ENCODE results near the gene ADRA1B. TPM values are rescaled to one million over a fixed set of nuclear protein-coding genes. Genes with fewer than 3 reads are reported as not detected.
A peak's percentile ranks its signal among the peaks of the same experiment; 100 is the strongest.

ADRA1B gene
- total RNA-seq, 4 donors from 2014 or later = under 0.01 to 5.2 (median 1.2) TPM; not detected in 1

- intact Hi-C loops (cut with DNase I; ENCODE audit: low total_unique reads) = no loop called here
- no peak for DNase-seq
Measured at GRCh38 chr5:159971931-159972461, 55.7 kb downstream of the ADRA1B start.

GRCh38 chr5:159972538-159973362 is 56.5 kb downstream of the ADRA1B start:
- no peaks in the 10 kb centered on the region for H3K4me1 ChIP-seq
- no peak for TF ChIP-seq POLR2A (IDR thresholded peaks at IDR 0.05)
- no peak for TF ChIP-seq CTCF (IDR thresholded peaks at IDR 0.05)
- peaks cover 0 to 16% of the 10 kb centered on the region in 2 donors for H3K27me3 ChIP-seq
- H3K27ac ChIP-seq = no peak overlapping the region
- H3K4me3 ChIP-seq = no peak overlapping the region
- H3K9me3 ChIP-seq = no peaks in the 10 kb centered on the region
- intact Hi-C loops (cut with DNase I; ENCODE audit: low total_unique reads) = no loop called here
- no peak for DNase-seq
- H3K36me3 ChIP-seq = no peaks in the 10 kb centered on the region

More at GRCh38 chr5:159971931-159972461, 55.7 kb downstream of the ADRA1B start:
- Histone ChIP-seq H3K27ac (no peak overlapping the region), H3K27me3 (peaks cover 0 to 16% of the 10 kb centered on the region in 2 donors), H3K4me3 (peak overlapping the region in 1 of 2 donors; percentile 21), H3K4me1 (no peaks in the 10 kb centered on the region), H3K36me3 (no peaks in the 10 kb centered on the region), H3K9me3 (no peaks in the 10 kb centered on the region)
- TF ChIP-seq CTCF (IDR thresholded peaks at IDR 0.05) (no peak), POLR2A (IDR thresholded peaks at IDR 0.05) (no peak)

GRCh38 chr5:159975462-159976019 is 59.3 kb downstream of the ADRA1B start:
- H3K27me3 ChIP-seq = peaks cover 0 to 11% of the 10 kb centered on the region in 2 donors
- no peak overlapping the region for H3K27ac ChIP-seq
- no peak overlapping the region for H3K4me3 ChIP-seq
- intact Hi-C loops (cut with DNase I; ENCODE audit: low total_unique reads) = no loop called here
- no peaks in the 10 kb centered on the region for H3K9me3 ChIP-seq
- no peaks in the 10 kb centered on the region for H3K4me1 ChIP-seq
- DNase-seq = no peak
- TF ChIP-seq POLR2A (IDR thresholded peaks at IDR 0.05) (no peak), CTCF (IDR thresholded peaks at IDR 0.05) (no peak)
- no peaks in the 10 kb centered on the region for H3K36me3 ChIP-seq

- H3K27ac ChIP-seq = no peak overlapping the region
- no peaks in the 10 kb centered on the region for H3K36me3 ChIP-seq
- no peaks in the 10 kb centered on the region for H3K4me1 ChIP-seq
- H3K9me3 ChIP-seq = no peaks in the 10 kb centered on the region
- intact Hi-C loops (cut with DNase I; ENCODE audit: low total_unique reads) = no loop called here
- no peak for TF ChIP-seq POLR2A (IDR thresholded peaks at IDR 0.05)
- no peak for TF ChIP-seq CTCF (IDR thresholded peaks at IDR 0.05)
- DNase-seq = no peak
- no peak overlapping the region for H3K4me3 ChIP-seq
- H3K27me3 ChIP-seq = no peaks in the 10 kb centered on the region
Measured at GRCh38 chr5:159976921-159977320, 60.6 kb downstream of the ADRA1B start.

- Histone ChIP-seq H3K36me3 (no peaks in the 10 kb centered on the region), H3K9me3 (no peaks in the 10 kb centered on the region), H3K4me1 (no peaks in the 10 kb centered on the region), H3K4me3 (no peak overlapping the region), H3K27ac (no peak overlapping the region), H3K27me3 (no peaks in the 10 kb centered on the region)
- no peak for DNase-seq
- TF ChIP-seq CTCF (IDR thresholded peaks at IDR 0.05) (no peak), POLR2A (IDR thresholded peaks at IDR 0.05) (no peak)
- intact Hi-C loops (cut with DNase I; ENCODE audit: low total_unique reads) = no loop called here
Measured at GRCh38 chr5:159978358-159978757, 62.1 kb downstream of the ADRA1B start.
